Measurements from ENCODE around the gene TRAPPC2. TPM values are rescaled to one million over a fixed set of nuclear protein-coding genes. Genes with fewer than 3 reads are reported as not detected.

The TRAPPC2 gene
- total RNA-seq, 1 experiment from 2014 or later = 10.2 TPM

DNA sequence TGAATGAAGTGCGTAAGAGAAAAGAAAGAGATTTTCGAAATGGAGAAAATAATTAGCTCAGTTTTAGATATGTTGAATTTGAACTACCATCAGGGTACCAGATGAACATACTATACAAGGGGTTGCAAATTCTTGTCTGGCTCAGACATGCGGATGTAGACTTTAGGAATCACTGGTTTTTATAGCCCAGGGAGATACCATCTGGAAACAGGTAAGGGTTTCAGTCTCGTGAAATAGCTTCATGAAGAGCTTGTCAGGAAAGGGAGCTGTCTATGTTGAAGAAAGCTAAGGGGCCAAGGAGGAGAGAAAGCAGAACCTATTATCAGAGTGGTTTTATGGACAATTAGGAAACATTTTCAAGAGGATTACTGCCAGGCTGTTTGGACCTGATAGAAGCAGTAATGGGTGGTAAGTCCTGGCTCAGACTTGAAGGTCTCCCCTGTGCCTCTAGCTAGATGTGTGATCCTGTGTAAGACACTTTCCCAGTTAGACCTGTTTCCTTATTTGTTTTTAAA, 38.8 kb downstream of the TRAPPC2 start (continued):
- TF ChIP-seq E2F5 (CRISPR knock-in tag; IDR thresholded peaks at IDR 0.05) (no peak), ZMAT4 (CRISPR knock-in tag; IDR thresholded peaks at IDR 0.05) (no peak), FOXJ3 (CRISPR knock-in tag; IDR thresholded peaks at IDR 0.05; ENCODE audit: borderline replicate concordance) (no peak), SMAD4 (CRISPR knock-in tag; IDR thresholded peaks at IDR 0.05) (no peak), ZNF512 (CRISPR knock-in tag; IDR thresholded peaks at IDR 0.05; ENCODE audit: borderline replicate concordance) (no peak)
- TF ChIP-seq, protein P1, sequence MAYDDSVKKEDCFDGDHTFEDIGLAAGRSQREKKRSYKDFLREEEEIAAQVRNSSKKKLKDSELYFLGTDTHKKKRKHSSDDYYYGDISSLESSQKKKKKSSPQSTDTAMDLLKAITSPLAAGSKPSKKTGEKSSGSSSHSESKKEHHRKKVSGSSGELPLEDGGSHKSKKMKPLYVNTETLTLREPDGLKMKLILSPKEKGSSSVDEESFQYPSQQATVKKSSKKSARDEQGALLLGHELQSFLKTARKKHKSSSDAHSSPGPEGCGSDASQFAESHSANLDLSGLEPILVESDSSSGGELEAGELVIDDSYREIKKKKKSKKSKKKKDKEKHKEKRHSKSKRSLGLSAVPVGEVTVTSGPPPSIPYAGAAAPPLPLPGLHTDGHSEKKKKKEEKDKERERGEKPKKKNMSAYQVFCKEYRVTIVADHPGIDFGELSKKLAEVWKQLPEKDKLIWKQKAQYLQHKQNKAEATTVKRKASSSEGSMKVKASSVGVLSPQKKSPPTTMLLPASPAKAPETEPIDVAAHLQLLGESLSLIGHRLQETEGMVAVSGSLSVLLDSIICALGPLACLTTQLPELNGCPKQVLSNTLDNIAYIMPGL (CRISPR knock-in tag; IDR thresholded peaks at IDR 0.05) = no peak

DNA sequence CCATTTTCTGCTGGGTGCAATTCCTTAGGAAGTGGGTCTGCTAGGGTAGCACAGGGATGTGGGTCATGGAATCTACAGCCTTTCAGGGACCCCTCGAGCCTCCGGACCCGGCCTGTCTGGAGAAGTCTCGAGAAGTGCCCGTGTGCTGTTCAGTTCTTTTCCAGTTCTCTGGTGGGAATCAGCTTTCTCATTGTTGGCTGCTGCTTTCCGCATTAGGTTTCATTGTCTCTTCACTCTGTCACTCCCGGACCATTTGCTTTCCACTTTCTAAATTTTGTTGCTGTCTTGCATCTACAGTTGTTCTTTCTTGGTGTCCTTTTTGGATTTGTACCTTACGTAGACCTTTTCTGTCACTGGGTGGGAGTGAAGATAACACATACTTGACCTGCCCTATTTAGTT, 39.4 kb downstream of the TRAPPC2 start:
- peaks cover 38% of the 10 kb centered on the region for H3K4me1 Mint-ChIP-seq
- H3K36me3 Mint-ChIP-seq = no peaks in the 10 kb centered on the region
- H3K9me3 Mint-ChIP-seq = no peaks in the 10 kb centered on the region
- ATAC-seq = no peak
- no peaks in the 10 kb centered on the region for H3K27me3 Mint-ChIP-seq (ENCODE audit: low read depth)
- CTCF ChIA-PET = no interaction called here
- H3K4me3 Mint-ChIP-seq = no peak overlapping the region
- DNase-seq (ENCODE audit: low spot score) = no peak
- POLR2A ChIA-PET = no interaction called here
- TF ChIP-seq ZNF281 (CRISPR knock-in tag; IDR thresholded peaks at IDR 0.05) = no peak
- no peak for TF ChIP-seq ZNF263 (CRISPR knock-in tag; IDR thresholded peaks at IDR 0.05; ENCODE audit: low read depth)
- no peak for TF ChIP-seq IRF2 (CRISPR knock-in tag; IDR thresholded peaks at IDR 0.05; ENCODE audit: borderline replicate concordance, low read depth)
- no peak for TF ChIP-seq GABPB1 (CRISPR knock-in tag; IDR thresholded peaks at IDR 0.05)
- TF ChIP-seq ZNF423 (CRISPR knock-in tag; IDR thresholded peaks at IDR 0.05) = no peak
- TF ChIP-seq TEAD1 (CRISPR knock-in tag; IDR thresholded peaks at IDR 0.05) = no peak
- peak overlapping the region; percentile 28 for H3K27ac Mint-ChIP-seq

- TF ChIP-seq FOXP1 (CRISPR knock-in tag; IDR thresholded peaks at IDR 0.05; ENCODE audit: borderline replicate concordance) = no peak
- no peak for TF ChIP-seq ZNF121 (CRISPR knock-in tag; IDR thresholded peaks at IDR 0.05)
- TF ChIP-seq NR2C2 (CRISPR knock-in tag; IDR thresholded peaks at IDR 0.05) = no peak
- TF ChIP-seq ZMAT4 (CRISPR knock-in tag; IDR thresholded peaks at IDR 0.05) = no peak
- TF ChIP-seq CBFB (CRISPR knock-in tag; IDR thresholded peaks at IDR 0.05; ENCODE audit: low read depth) = no peak
- no peak for TF ChIP-seq ZNF232 (CRISPR knock-in tag; IDR thresholded peaks at IDR 0.05)
- Mint-ChIP-seq H3K27ac (no peak overlapping the region), H3K4me1 (peaks cover 37% of the 10 kb centered on the region), H3K36me3 (no peaks in the 10 kb centered on the region), H3K4me3 (no peak overlapping the region), H3K9me3 (no peaks in the 10 kb centered on the region), H3K27me3 (ENCODE audit: low read depth) (no peaks in the 10 kb centered on the region)
- ChIA-PET POLR2A (interaction anchor here (1.7 kb wide), 1 partner anchor 40 kb away, joined by 6 read pairs; the partner anchor contains the start of genes OFD1 and TRAPPC2), CTCF (no interaction called here)
- ATAC-seq (no peak), DNase-seq (ENCODE audit: low spot score) (no peak)
Measured at GRCh38 chrX:13694359-13694758, 40.1 kb downstream of the TRAPPC2 start.

Measured in WTC11 (cell line).